Frontal cortex (tissue), 1 donor: ENCODE data around the gene ARL15. TPM values are rescaled to one million over a fixed set of nuclear protein-coding genes. Genes with fewer than 3 reads are reported as not detected.

Experiments
- small RNA-seq: library from RNA; depleted of rRNA; stranded (forward); fragments of <200 nt; gene quantifications from one replicate; pipeline ENCODE3, GENCODE V24; 2014
- total RNA-seq: library from RNA; depleted of rRNA; stranded (reverse); fragments of >200 nt; gene quantifications from one replicate; pipeline ENCODE4 v1.2.3, GENCODE V29; 2014

Gene ARL15
- total RNA-seq, 1 donor from 2014 or later = 123 TPM

Small RNA genes lying within 50 kb of the gene (small RNA-seq; reads per million reads assigned to genes)
- gene AC008873.1 = not detected
- gene MIR4459 = not detected
- gene MIR581 = 0.18 reads per million
- not detected for gene RNU6-272P

Other genes starting within 250 kb of the ARL15 start
- 6.9 TPM for gene HSPB3, start 145.1 kb upstream of the ARL15 start, total RNA-seq
- 24.9 TPM for gene SNX18, start 207.2 kb upstream of the ARL15 start, total RNA-seq